H1 (cell line): Measurements from ENCODE around the gene MAPK14.

Experiments
- BCL11A ChIP-seq, 2 experiments: IDR thresholded peaks; one replicate each; pipeline ENCODE4 v1.6.1; 2011; ENCODE audit warnings: low read depth in 2 of 2, low read length in 2 of 2, mild to moderate bottlenecking in 2 of 2
- EZH2 ChIP-seq: fragments of 200-600 bp; sonication (generic); IDR thresholded peaks from 2 replicates; pipeline ENCODE4 v1.7.1; 2012; ENCODE audit warnings: low read depth, mild to moderate bottlenecking, moderate library complexity, low read length, inconsistent platforms; ENCODE audit not compliant: severe bottlenecking
- POLR2AphosphoS5 ChIP-seq: IDR thresholded peaks from 2 replicates; pipeline ENCODE4 v1.6.1; 2011; ENCODE audit warnings: low read depth, low read length

- TF ChIP-seq POLR2AphosphoS5 (no peak), BCL11A (IDR thresholded peaks at IDR 0.05; ENCODE audit: low read depth in 2 of 2, low read length in 2 of 2) (no peak), EZH2 (no peak)
Observed at GRCh38 chr6:36049582-36049981, 22.0 kb downstream of the MAPK14 start.
